HepG2 (cell line): Measurements from ENCODE around the gene FLAD1. TPM values are rescaled to one million over a fixed set of nuclear protein-coding genes. Genes with fewer than 3 reads are reported as not detected.

Experiments
- ATAC-seq: fragments of 200-7000 bp; cut with Tn5 transposase; 3 replicates; pipeline ENCODE4 v1.9.1; 2020; ENCODE audit warnings: mild to moderate bottlenecking, moderate library complexity
- BruUV-seq: library from RNA; stranded (reverse); fragments of 400-500 nt; replicated peaks from 2 replicates; lab custom pipeline; 2021; lab: Mats Ljungman, UMichigan
- CTCF ChIA-PET: fragments of 300-600 bp; formaldehyde crosslinking; extraction: SDS; loops from one replicate; lab custom pipeline; 2021; ENCODE audit warnings: low total read pairs, inconsistent platforms, low intra/inter-chr PET ratio; lab: Yijun Ruan, JAX
- POLR2A ChIA-PET: fragments of 350-600 bp; sonication (Branson Sonifier 250); formaldehyde crosslinking; loops from one replicate; lab custom pipeline; 2020; ENCODE audit warnings: antibody characterized with exemption, inconsistent platforms; lab: Yijun Ruan, JAX
- DNase-seq: peaks from one replicate; pipeline ENCODE4 v3.0.0-alpha.2; 2015; ENCODE audit warnings: low spot score
- FAIRE-seq: peaks from 3 replicates; lab custom pipeline; 2011; peaks lifted over from hg19 to GRCh38; lab: Jason Lieb, UNC
- H2AFZ ChIP-seq: one replicate; pipeline ENCODE4 v1.6.1; 2011; ENCODE audit warnings: low read length, inconsistent platforms
- H3K27ac ChIP-seq: fragments of 300-600 bp; 3 replicates; pipeline ENCODE4 v1.8.0; 2011; ENCODE audit warnings: mixed run types, mild to moderate bottlenecking, mixed read lengths, low read length, inconsistent platforms; ENCODE audit not compliant: insufficient read depth; ENCODE audit errors: extremely low read length
- H3K27me3 ChIP-seq, 2 experiments: fragments of 200-600 bp in 1 of 2; 2 replicates in 1 of 2; 3 replicates in 1 of 2; pipeline versions ENCODE4 v1.6.0 to v1.8.0; 2011; ENCODE audit warnings: low read length in 2 of 2, mild to moderate bottlenecking in 2 of 2, moderate library complexity in 2 of 2, inconsistent platforms in 1 of 2; ENCODE audit not compliant: insufficient read depth in 2 of 2, control insufficient read depth in 1 of 2
- H3K36me3 ChIP-seq, 2 experiments: fragments of 200-600 bp in 1 of 2; replicated peaks in 1 of 2; 2 replicates in 1 of 2; 3 replicates in 1 of 2; pipeline versions ENCODE4 v1.5.1 to v1.8.0; 2011; ENCODE audit warnings: low read length in 2 of 2, inconsistent platforms in 1 of 2; ENCODE audit not compliant: insufficient read depth in 2 of 2, control insufficient read depth in 1 of 2
- H3K4me1 ChIP-seq: 2 replicates; pipeline ENCODE4 v1.5.1; 2012; ENCODE audit warnings: low read length, inconsistent platforms; ENCODE audit not compliant: insufficient read depth
- H3K4me2 ChIP-seq: 2 replicates; pipeline ENCODE4 v1.6.0; 2011; ENCODE audit warnings: low read depth, low read length, inconsistent platforms
- H3K4me3 ChIP-seq, 3 experiments: fragments of 200-600 bp in 1 of 3; sonication (generic), shearing (Covaris generic) in 1 of 3; replicated peaks in 1 of 3; 2 replicates each; pipeline ENCODE4 v1.5.1; 2011 to 2016; ENCODE audit warnings: low read length in 3 of 3, inconsistent platforms in 2 of 3, low read depth in 2 of 3, mild to moderate bottlenecking in 2 of 3, control low read depth in 1 of 3, mixed read lengths in 1 of 3; ENCODE audit not compliant: insufficient read depth in 1 of 3
- H3K79me2 ChIP-seq: one replicate; pipeline ENCODE4 v1.6.1; 2011; ENCODE audit warnings: low read length, inconsistent platforms; ENCODE audit not compliant: insufficient read depth
- H3K9ac ChIP-seq: 2 replicates; pipeline ENCODE4 v1.6.0; 2011; ENCODE audit warnings: mild to moderate bottlenecking, low read depth, low read length, inconsistent platforms; ENCODE audit not compliant: insufficient read depth
- H3K9me3 ChIP-seq: 2 replicates; pipeline ENCODE4 v1.5.1; 2012; ENCODE audit warnings: mild to moderate bottlenecking, low read length
- H4K20me1 ChIP-seq: 2 replicates; pipeline ENCODE4 v1.6.0; 2011; ENCODE audit warnings: inconsistent platforms, mild to moderate bottlenecking, low read length, moderate library complexity; ENCODE audit not compliant: insufficient read depth
- ETV6 ChIP-seq: sonication (generic); formaldehyde crosslinking; conservative IDR thresholded peaks from 2 replicates; pipeline ENCODE4 v1.4.0; 2020; ENCODE audit warnings: missing genetic modification reagents
- GMEB2 ChIP-seq: IDR thresholded peaks from 2 replicates; pipeline ENCODE4 v1.6.1; 2016; ENCODE audit warnings: missing biosample characterization, missing genetic modification reagents, low read depth
- MXD1 ChIP-seq: sonication (generic); formaldehyde crosslinking; IDR thresholded peaks from 2 replicates; pipeline ENCODE4 v1.4.0; 2020; ENCODE audit warnings: mild to moderate bottlenecking, missing genetic modification reagents
- NFAT5 ChIP-seq: sonication (generic); formaldehyde crosslinking; IDR thresholded peaks from 2 replicates; pipeline ENCODE4 v1.4.0; 2020; ENCODE audit warnings: missing genetic modification reagents
- POLR2A ChIP-seq, 2 experiments: IDR thresholded peaks; 2 replicates each; pipeline ENCODE4 v1.6.1; 2011; ENCODE audit warnings: low read depth in 2 of 2, low read length in 2 of 2, mild to moderate bottlenecking in 1 of 2, moderate library complexity in 1 of 2; ENCODE audit not compliant: insufficient read depth in 1 of 2
- TOPORS ChIP-seq: sonication (generic); formaldehyde crosslinking; IDR thresholded peaks from 2 replicates; pipeline ENCODE4 v1.8.0; 2023; ENCODE audit warnings: mild to moderate bottlenecking, missing genetic modification reagents
- ZBTB7B ChIP-seq: sonication (generic); formaldehyde crosslinking; IDR thresholded peaks from 2 replicates; pipeline ENCODE4 v1.4.0; 2020; ENCODE audit warnings: missing genetic modification reagents
- ZFP90 ChIP-seq: sonication (generic); formaldehyde crosslinking; IDR thresholded peaks from 2 replicates; pipeline ENCODE4 v1.8.0; 2022; ENCODE audit warnings: missing genetic modification reagents, mild to moderate bottlenecking, inconsistent platforms, borderline replicate concordance
- ZNF572 ChIP-seq: sonication (generic); formaldehyde crosslinking; IDR thresholded peaks from 2 replicates; pipeline ENCODE4 v1.5.1; 2020; ENCODE audit warnings: mild to moderate bottlenecking, missing genetic modification reagents
- ZNF687 ChIP-seq: sonication (generic); formaldehyde crosslinking; IDR thresholded peaks from 2 replicates; pipeline ENCODE4 v1.5.1; 2020; ENCODE audit warnings: mild to moderate bottlenecking, missing genetic modification reagents, moderate library complexity
- ZNF83 ChIP-seq: sonication (generic); formaldehyde crosslinking; IDR thresholded peaks from 2 replicates; pipeline ENCODE4 v1.4.0; 2020; ENCODE audit warnings: missing genetic modification reagents, mild to moderate bottlenecking, borderline replicate concordance
- WGBS: methylation state at CpG from one replicate; pipeline ENCODE4 v1.1.6; 2017; ENCODE audit warnings: low lambda C conversion rate; 5-methylcytosine and 5-hydroxymethylcytosine counted together
- in situ Hi-C: cut with HindIII; loops from 2 replicates; pipeline ENCODE4 v1.10.0; 2017; ENCODE audit warnings: low pct_unique_long_range_greater_than_20kb; ENCODE audit not compliant: extremely low pct_ligation_motif_present
- intact Hi-C: fragments of 100-400 bp; cut with micrococcal nuclease; formaldehyde crosslinking; loops from one replicate; pipeline ENCODE4 v1.10.0; 2022; ENCODE audit not compliant: unreplicated experiment
- polyA plus RNA-seq, 8 experiments: library from polyadenylated mRNA; depleted of rRNA in 3 of 8; stranded (reverse) in 7 of 8; unstranded in 1 of 8; fragments of >200 nt; fragmentation: Illumina TruSeq in 4 of 8; extraction: Trizol in 4 of 8; gene quantifications; 2 replicates each; pipeline versions ENCODE4 v1.2.1 to v1.2.3, GENCODE V29; 2011 to 2016; ENCODE audit warnings: low read depth in 4 of 8, missing spikeins in 1 of 8, mixed read lengths in 1 of 8; ENCODE audit not compliant: insufficient read depth in 1 of 8
- total RNA-seq, 5 experiments: library from RNA; depleted of rRNA; stranded (reverse); fragments of >200 nt; fragmentation: Illumina TruSeq; extraction: Trizol; gene quantifications; 2 replicates each; pipeline ENCODE4 v1.2.3, GENCODE V29; 2016; ENCODE audit warnings: low read depth in 1 of 5

Gene FLAD1
- total and polyA plus RNA-seq, 2 of the 13 experiments (the other 11 are each of a cell fraction or from before 2014, with no cell fraction given) = 25.9 to 32.8 TPM

- in situ Hi-C loops = no loop called here
- intact Hi-C loops = no loop called here
- H3K9me3 ChIP-seq = no peaks in the 10 kb centered on the region
- H3K36me3 ChIP-seq = peaks cover 9 to 33% of the 10 kb centered on the region in 2 experiments; a peak in 4 of 5 replicates
- no TSS peak for BruUV-seq
- ChIA-PET CTCF (no interaction called here), POLR2A (interaction anchor here (2.1 to 8.2 kb wide), 2 partner anchors 11 to 40 kb away, joined by 9 to 90 read pairs; partner anchors contain the start of gene ZBTB7B)
- no peak overlapping the region for H2AFZ ChIP-seq
- H3K9ac ChIP-seq = no peak overlapping the region
- peaks cover 8% of the 10 kb centered on the region; the same call in 1 of the 2 replicates for H4K20me1 ChIP-seq
- FAIRE-seq (no peak), DNase-seq (no peak), ATAC-seq (no peak)
- H3K79me2 ChIP-seq = peaks cover 12% of the 10 kb centered on the region
- peak overlapping the region; percentile 40 for H3K27ac ChIP-seq
- no peak overlapping the region for H3K4me2 ChIP-seq
- WGBS = 38% methylated on average over 1 of the region's 3 CpGs
- H3K4me1 ChIP-seq = peaks cover 67% of the 10 kb centered on the region
- H3K4me3 ChIP-seq = no peak overlapping the region
- no peaks in the 10 kb centered on the region for H3K27me3 ChIP-seq
- TF ChIP-seq ZNF687 = peak; percentile 23; the same call in 1 of the 2 replicates
- TF ChIP-seq TOPORS (CRISPR knock-in tag) = no peak
- no peak for TF ChIP-seq ZNF572 (CRISPR knock-in tag)
- no peak for TF ChIP-seq NFAT5
- no peak for TF ChIP-seq POLR2A (IDR thresholded peaks at IDR 0.05; ENCODE audit: insufficient read depth in 1 of 2, low read depth in 2 of 2, low read length in 2 of 2)
- no peak for TF ChIP-seq ETV6 (CRISPR knock-in tag)
- TF ChIP-seq ZBTB7B = no peak
- TF ChIP-seq ZFP90 (CRISPR knock-in tag) = 0 out of 2 replicates have a peak, but pooled peaks have one; percentile 27
- TF ChIP-seq ZNF83 (CRISPR knock-in tag) = no peak
- no peak for TF ChIP-seq MXD1 (CRISPR knock-in tag)
- TF ChIP-seq GMEB2 (CRISPR knock-in tag) = no peak
Observed at GRCh38 chr1:155012776-155013602, 29.8 kb downstream of the FLAD1 start.
